Measurements from ENCODE around the gene TMEM178B. TPM values are rescaled to one million over a fixed set of nuclear protein-coding genes. Genes with fewer than 3 reads are reported as not detected.

Gene TMEM178B
- total RNA-seq, 2 experiments from 2014 or later: 0.05 to 0.10 TPM

DNA sequence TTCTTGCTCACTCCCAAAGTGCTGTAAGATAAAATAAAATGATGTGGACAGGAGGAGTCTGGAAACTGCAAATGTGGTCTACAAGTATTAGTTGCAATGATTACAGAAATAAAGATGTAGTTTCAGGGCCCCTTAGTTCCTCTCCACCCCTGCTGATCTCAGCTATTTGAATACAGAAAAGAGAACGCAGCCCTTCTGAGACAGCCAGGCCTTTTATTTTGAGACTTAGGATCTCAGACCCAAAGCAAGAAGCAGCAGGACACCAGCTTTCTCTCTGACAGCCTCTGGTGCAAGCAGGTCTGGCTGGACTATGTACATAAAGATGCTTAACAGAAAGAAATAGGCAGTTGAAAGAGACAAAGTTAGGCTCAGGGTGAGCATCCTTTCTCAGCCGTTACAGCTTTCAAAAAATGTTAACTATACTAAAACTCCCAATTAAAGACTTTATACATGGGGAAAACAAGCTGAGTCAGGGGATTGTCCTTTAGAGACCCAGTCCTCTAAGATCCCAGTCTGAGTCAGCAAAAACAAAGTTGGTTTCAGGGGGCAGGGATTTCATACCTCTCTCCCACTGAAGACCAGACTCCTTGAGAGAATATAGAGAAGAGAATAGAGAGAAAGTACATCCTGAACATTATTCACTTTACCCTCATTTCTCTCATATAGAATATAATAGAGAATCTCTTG is 220.4 kb downstream of the TMEM178B start:
- no peak for ATAC-seq
- no peak overlapping the region for H3K4me3 Mint-ChIP-seq
- no peaks in the 10 kb centered on the region for H3K4me1 Mint-ChIP-seq (ENCODE audit: low read depth)
- H3K27ac Mint-ChIP-seq: no peak overlapping the region
- H3K36me3 Mint-ChIP-seq (ENCODE audit: low read depth): no peaks in the 10 kb centered on the region
- POLR2A ChIA-PET: no interaction called here
- CTCF ChIA-PET: no interaction called here
- H3K9me3 Mint-ChIP-seq (ENCODE audit: insufficient read depth): no peaks in the 10 kb centered on the region
- DNase-seq: no peak
- peaks cover 2% of the 10 kb centered on the region for H3K27me3 Mint-ChIP-seq (ENCODE audit: low read depth)

DNA sequence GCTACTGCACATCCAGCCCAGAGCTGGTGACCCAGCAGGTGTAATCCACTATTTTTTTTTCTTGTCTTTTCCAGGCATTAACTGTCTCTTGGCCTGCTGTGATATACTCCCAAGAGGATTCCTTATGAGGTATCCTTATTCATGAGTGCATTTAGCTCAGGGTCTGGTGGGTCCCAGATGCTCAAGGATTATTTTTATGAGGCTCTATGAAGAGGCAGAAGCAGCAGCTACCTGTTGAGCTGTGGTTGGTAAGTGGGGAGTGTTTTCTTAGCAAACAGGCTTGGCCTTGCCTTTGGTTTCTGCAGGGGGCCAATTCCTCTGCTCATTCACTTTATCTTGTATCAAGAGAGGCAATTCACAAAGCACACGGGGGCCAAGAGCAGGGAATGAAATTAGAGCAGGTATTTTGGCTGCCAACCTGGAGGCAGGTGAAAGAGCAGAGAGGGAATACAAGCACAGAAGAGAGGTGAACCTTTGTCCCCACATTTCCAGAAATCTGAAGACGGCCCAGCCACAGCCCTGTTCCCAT is 221.6 kb downstream of the TMEM178B start:
- H3K27me3 Mint-ChIP-seq (ENCODE audit: low read depth): peaks cover 2% of the 10 kb centered on the region
- POLR2A ChIA-PET: no interaction called here
- no peaks in the 10 kb centered on the region for H3K4me1 Mint-ChIP-seq (ENCODE audit: low read depth)
- no peaks in the 10 kb centered on the region for H3K36me3 Mint-ChIP-seq (ENCODE audit: low read depth)
- no peak overlapping the region for H3K27ac Mint-ChIP-seq
- no peaks in the 10 kb centered on the region for H3K9me3 Mint-ChIP-seq (ENCODE audit: insufficient read depth)
- no peak for ATAC-seq
- H3K4me3 Mint-ChIP-seq: no peak overlapping the region
- CTCF ChIA-PET: no interaction called here
- DNase-seq: no peak

DNA sequence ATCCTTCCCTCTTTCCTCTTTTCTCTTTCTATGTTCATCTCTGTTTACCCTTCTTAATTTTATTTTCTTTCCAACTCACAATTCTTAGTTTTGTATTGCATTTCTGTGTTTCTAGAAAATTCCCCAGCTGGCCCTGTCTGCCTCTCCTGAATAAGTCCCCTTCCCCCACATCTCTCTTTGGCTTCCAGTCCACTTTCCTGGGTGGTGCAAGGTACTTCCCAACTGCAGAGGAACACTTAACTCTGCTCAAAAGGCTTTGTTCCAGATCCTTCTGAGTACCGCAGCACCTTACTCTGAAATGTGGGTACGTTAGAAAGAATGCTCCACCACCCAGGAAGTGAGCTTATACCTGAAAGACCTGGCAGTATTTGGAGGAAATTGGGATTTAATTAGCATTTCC is 227.0 kb downstream of the TMEM178B start:
- Mint-ChIP-seq H3K27me3 (ENCODE audit: low read depth) (no peaks in the 10 kb centered on the region), H3K4me1 (ENCODE audit: low read depth) (no peaks in the 10 kb centered on the region)

DNA sequence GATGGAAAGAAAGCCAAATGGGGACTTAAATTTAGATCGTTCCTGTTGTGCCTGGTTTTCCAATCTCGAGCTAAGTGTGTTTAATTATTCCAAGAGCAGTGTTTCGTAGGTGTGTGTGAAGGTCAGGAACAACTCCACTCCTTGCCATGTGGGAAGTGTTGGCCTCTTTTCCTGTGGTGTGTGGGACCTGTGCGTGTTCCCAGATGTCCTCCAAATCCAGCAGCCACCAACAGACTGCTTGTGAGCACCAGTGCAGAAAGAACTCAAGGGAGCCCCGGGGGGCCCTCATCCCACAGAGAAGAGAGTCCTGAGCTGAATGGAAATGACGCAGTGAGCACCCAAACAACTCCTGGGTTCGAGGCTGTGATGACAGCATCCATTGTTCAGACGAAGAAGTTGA is 227.7 kb downstream of the TMEM178B start:
- no peak for DNase-seq
- Mint-ChIP-seq H3K4me1 (ENCODE audit: low read depth) (no peaks in the 10 kb centered on the region), H3K27ac (no peak overlapping the region), H3K9me3 (ENCODE audit: insufficient read depth) (no peaks in the 10 kb centered on the region), H3K27me3 (ENCODE audit: low read depth) (no peaks in the 10 kb centered on the region), H3K4me3 (no peak overlapping the region), H3K36me3 (ENCODE audit: low read depth) (no peaks in the 10 kb centered on the region)
- ATAC-seq: no peak
- ChIA-PET CTCF (no interaction called here), POLR2A (no interaction called here)

More for the DNA sequence above, 227.0 kb downstream of the TMEM178B start:
- CTCF ChIA-PET: no interaction called here
- ATAC-seq: no peak
- Mint-ChIP-seq H3K27ac (no peak overlapping the region), H3K9me3 (ENCODE audit: insufficient read depth) (no peaks in the 10 kb centered on the region), H3K36me3 (ENCODE audit: low read depth) (no peaks in the 10 kb centered on the region), H3K4me3 (no peak overlapping the region)
- no peak for DNase-seq
- POLR2A ChIA-PET: no interaction called here

DNA sequence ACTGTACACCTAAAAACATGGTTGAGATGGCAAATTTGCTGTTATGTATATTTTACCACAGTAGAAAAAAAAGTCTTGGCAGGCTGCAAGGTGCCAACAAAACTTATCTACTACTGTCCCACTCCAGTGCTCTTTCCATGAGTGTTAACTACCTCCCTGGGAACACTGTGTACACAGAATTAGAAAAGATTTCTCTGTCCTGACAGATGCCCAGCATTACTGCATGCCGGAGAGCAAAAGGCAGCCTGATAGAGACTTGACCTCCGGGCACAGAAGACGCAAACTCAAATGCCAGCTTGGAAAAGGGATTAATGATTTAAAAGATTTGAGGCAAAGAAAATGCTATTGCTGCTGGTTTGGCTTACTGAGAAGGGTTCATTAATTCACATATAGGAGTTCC is 228.8 kb downstream of the TMEM178B start:
- no peak for DNase-seq
- Mint-ChIP-seq H3K9me3 (ENCODE audit: insufficient read depth) (no peaks in the 10 kb centered on the region), H3K27me3 (ENCODE audit: low read depth) (no peaks in the 10 kb centered on the region), H3K4me1 (ENCODE audit: low read depth) (no peaks in the 10 kb centered on the region), H3K27ac (no peak overlapping the region), H3K4me3 (no peak overlapping the region), H3K36me3 (ENCODE audit: low read depth) (no peaks in the 10 kb centered on the region)
- ChIA-PET POLR2A (no interaction called here), CTCF (no interaction called here)
- no peak for ATAC-seq

DNA sequence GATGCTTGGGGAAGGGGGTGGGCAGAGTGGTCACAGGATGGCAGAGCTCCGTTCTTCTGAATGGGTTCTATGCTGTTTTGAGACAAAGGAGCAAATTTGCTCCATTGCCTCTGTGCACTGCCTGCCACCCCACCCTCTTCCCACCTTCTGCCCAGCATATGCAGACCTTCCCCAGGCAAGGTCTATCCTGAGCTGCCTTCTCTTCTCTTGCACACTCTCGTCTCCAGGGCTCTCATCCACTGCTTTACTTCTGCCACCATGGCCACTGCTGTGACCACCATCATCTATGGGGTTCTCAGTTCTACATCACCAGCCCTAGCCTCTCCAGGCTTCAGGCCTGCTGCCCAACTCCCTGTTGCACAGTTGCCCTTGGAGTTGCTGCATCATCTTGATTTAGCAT is 230.4 kb downstream of the TMEM178B start:
- no peaks in the 10 kb centered on the region for H3K9me3 Mint-ChIP-seq (ENCODE audit: insufficient read depth)
- CTCF ChIA-PET: no interaction called here
- H3K4me1 Mint-ChIP-seq (ENCODE audit: low read depth): no peaks in the 10 kb centered on the region
- DNase-seq (no peak), ATAC-seq (no peak)
- POLR2A ChIA-PET: no interaction called here
- H3K36me3 Mint-ChIP-seq (ENCODE audit: low read depth): no peaks in the 10 kb centered on the region
- no peak overlapping the region for H3K27ac Mint-ChIP-seq
- no peak overlapping the region for H3K4me3 Mint-ChIP-seq
- H3K27me3 Mint-ChIP-seq (ENCODE audit: low read depth): no peaks in the 10 kb centered on the region

DNA sequence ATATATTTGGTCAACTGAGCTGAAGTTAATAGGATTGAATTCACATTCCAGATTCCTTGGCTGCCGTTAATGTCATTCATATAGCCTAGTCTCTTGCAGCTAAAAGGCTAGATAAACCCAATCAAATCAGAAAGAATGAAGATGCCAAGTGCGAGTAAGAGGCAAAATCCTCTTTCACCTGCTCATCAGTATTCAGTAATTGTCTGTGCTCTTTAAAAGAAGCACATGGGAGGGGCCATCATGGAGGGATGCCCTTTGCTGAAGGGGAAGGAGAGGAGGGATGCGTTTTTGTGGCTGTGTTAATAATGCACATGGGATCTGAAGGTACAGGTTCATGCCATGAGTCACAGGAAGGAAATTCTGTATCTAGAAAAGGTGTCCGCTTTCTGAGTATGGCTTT is 232.2 kb downstream of the TMEM178B start:
- H3K4me3 Mint-ChIP-seq: no peak overlapping the region
- no peak overlapping the region for H3K27ac Mint-ChIP-seq
- CTCF ChIA-PET: no interaction called here

DNA sequence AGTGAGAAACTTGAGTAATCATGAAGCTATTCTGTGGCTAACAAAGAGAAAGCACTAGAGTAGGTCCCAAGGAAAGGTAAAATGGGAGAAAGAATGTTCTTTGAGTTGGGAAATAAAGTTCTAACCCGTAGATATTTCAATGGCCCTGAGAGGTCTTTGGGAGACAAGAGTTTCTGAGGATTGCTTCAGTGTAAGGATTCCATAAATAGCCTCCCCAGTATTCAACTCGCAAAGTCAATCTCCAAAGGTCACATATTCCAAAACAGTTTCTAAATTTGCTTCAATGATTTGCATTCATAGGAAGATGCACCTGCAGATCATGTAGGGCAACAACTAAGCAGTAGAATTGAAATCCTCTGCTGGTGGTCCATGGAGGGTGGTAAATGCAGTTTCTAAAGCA is 238.5 kb downstream of the TMEM178B start:
- Mint-ChIP-seq H3K36me3 (ENCODE audit: low read depth) (no peaks in the 10 kb centered on the region), H3K9me3 (ENCODE audit: insufficient read depth) (no peaks in the 10 kb centered on the region), H3K27ac (no peak overlapping the region), H3K27me3 (ENCODE audit: low read depth) (peaks cover 9% of the 10 kb centered on the region), H3K4me1 (ENCODE audit: low read depth) (no peaks in the 10 kb centered on the region), H3K4me3 (no peak overlapping the region)
- ChIA-PET POLR2A (no interaction called here), CTCF (no interaction called here)
- DNase-seq (no peak), ATAC-seq (no peak)

More for the DNA sequence above, 232.2 kb downstream of the TMEM178B start:
- POLR2A ChIA-PET: no interaction called here
- no peaks in the 10 kb centered on the region for H3K9me3 Mint-ChIP-seq (ENCODE audit: insufficient read depth)
- H3K27me3 Mint-ChIP-seq (ENCODE audit: low read depth): peaks cover 3% of the 10 kb centered on the region
- H3K4me1 Mint-ChIP-seq (ENCODE audit: low read depth): no peaks in the 10 kb centered on the region
- ATAC-seq (no peak), DNase-seq (no peak)
- no peaks in the 10 kb centered on the region for H3K36me3 Mint-ChIP-seq (ENCODE audit: low read depth)

DNA sequence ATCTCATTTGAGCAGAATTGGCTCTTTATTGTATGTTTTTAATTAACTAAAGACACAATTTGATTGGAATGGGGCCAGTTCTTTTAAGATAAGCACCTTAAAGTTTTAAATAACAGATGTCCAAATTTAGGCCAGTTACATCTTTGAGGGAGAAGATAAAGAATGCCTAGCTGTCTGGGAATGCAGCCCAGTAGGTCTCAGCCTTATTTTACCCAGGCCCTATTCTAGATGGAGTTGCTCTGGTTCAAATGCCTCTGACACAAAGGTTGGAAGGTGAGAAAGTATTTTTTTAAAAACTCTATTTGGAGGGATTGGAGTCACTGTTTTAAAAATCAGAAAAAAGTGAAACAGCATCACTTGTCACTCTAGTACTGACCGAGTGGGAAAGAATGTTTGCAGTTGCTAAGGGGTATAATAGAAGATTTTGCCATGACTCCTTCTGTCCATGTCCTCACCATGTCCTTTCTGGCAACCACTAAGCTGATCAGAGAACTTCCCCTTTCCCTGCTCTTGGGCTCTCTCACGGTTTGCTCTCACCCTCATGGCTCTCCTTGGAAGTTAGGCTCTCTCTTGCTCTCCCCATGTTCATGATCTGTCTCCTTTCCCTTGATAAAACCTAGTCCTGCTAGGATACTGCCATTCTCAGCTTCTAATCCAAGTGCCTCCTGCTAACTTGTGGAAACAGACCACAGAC is 239.1 kb downstream of the TMEM178B start:
- no peaks in the 10 kb centered on the region for H3K9me3 Mint-ChIP-seq (ENCODE audit: insufficient read depth)
- no peak for DNase-seq
- H3K4me3 Mint-ChIP-seq: no peak overlapping the region
- no peak overlapping the region for H3K27ac Mint-ChIP-seq
- no peaks in the 10 kb centered on the region for H3K36me3 Mint-ChIP-seq (ENCODE audit: low read depth)
- H3K27me3 Mint-ChIP-seq (ENCODE audit: low read depth): peaks cover 9% of the 10 kb centered on the region
- CTCF ChIA-PET: no interaction called here
- POLR2A ChIA-PET: no interaction called here
- no peak for ATAC-seq
- H3K4me1 Mint-ChIP-seq (ENCODE audit: low read depth): no peaks in the 10 kb centered on the region

DNA sequence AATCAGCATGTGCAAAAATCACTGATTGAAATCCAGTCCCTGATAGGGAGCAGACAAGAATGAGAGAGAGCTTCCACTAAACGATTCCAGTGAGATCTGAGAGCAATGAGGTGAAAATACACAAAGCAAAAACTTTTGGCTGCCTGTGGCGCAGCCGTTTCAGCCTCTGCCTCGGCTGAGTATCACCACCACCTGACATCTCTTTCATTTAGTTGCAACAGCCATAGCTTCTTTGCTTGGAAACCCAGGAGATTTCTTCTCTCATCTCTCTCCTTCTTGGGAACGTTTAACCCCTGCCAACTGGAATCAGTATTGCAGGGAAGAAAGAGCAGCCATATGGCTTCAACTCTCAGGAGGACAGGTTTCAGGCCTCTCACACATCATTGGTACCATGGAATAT is 240.0 kb downstream of the TMEM178B start:
- Mint-ChIP-seq H3K9me3 (ENCODE audit: insufficient read depth) (no peaks in the 10 kb centered on the region), H3K27ac (no peak overlapping the region), H3K27me3 (ENCODE audit: low read depth) (peaks cover 9% of the 10 kb centered on the region), H3K4me1 (ENCODE audit: low read depth) (no peaks in the 10 kb centered on the region), H3K36me3 (ENCODE audit: low read depth) (no peaks in the 10 kb centered on the region), H3K4me3 (no peak overlapping the region)
- no peak for ATAC-seq
- POLR2A ChIA-PET: no interaction called here
- CTCF ChIA-PET: no interaction called here
- no peak for DNase-seq

DNA sequence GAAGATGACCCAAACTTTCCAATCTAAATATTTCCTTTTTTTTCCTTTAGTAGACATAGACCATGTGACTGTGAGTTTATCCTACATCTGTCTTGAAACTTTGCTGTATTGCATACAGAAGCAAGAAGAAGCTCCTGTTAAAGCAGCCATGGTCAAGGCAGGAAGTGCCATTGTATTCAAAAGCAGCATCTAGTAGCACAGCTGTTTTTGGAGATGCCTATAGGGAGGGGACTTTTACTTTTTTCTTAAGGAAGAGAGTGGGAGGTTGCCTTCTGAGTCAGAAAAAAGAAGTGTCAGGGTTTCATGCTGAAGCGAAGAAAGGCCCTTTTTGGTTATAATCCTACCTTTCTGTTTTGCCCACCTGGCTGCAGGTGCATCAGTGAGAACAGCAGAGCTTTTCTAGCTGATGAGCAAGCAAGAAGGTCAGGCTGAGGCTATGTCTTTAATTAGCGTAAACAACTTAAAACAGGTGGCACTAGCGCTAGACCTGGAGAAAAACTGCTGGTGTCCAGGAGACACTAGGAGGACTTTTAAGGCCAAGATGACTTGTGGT is 243.2 kb downstream of the TMEM178B start:
- ATAC-seq (no peak), DNase-seq (no peak)
- Mint-ChIP-seq H3K4me1 (ENCODE audit: low read depth) (no peaks in the 10 kb centered on the region), H3K36me3 (ENCODE audit: low read depth) (no peaks in the 10 kb centered on the region), H3K9me3 (ENCODE audit: insufficient read depth) (no peaks in the 10 kb centered on the region), H3K4me3 (no peak overlapping the region), H3K27ac (no peak overlapping the region), H3K27me3 (ENCODE audit: low read depth) (peaks cover 6% of the 10 kb centered on the region)
- ChIA-PET POLR2A (no interaction called here), CTCF (interaction anchor here (0.6 kb wide), 1 partner anchor 27 kb away, joined by 3 read pairs; no protein-coding TSS in a partner anchor)

DNA sequence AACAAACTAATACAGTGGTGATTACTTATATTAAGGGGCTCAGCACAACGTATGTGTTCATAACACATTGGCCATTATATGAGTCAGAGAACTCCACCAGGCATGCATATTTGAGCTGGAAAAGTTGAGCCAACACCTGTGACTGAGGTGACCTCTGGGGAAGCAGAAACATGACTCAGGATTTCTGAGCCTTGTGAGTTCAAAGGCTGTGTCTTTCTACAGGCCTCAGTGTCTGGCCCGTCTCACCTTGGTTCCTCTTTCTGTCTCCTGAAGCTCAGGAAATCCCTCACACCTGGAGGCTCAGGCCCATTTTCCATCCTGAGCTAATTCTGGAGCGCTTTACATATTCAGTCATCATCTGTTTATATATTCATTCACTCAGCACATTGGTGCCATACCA is 246.4 kb downstream of the TMEM178B start:
- POLR2A ChIA-PET: no interaction called here
- no peak for ATAC-seq

More for the DNA sequence above, 246.4 kb downstream of the TMEM178B start:
- no peak overlapping the region for H3K27ac Mint-ChIP-seq
- H3K27me3 Mint-ChIP-seq (ENCODE audit: low read depth): peaks cover 4% of the 10 kb centered on the region
- no peak overlapping the region for H3K4me3 Mint-ChIP-seq
- DNase-seq: no peak
- no peaks in the 10 kb centered on the region for H3K4me1 Mint-ChIP-seq (ENCODE audit: low read depth)
- CTCF ChIA-PET: no interaction called here
- H3K9me3 Mint-ChIP-seq (ENCODE audit: insufficient read depth): no peaks in the 10 kb centered on the region
- no peaks in the 10 kb centered on the region for H3K36me3 Mint-ChIP-seq (ENCODE audit: low read depth)
